SH-SY5Y (cell line): ENCODE data around the gene ZNF804A.

Source experiments
- GATA2 ChIP-seq: IDR thresholded peaks from 2 replicates; pipeline ENCODE4 v1.6.1; 2011; ENCODE audit warnings: mild to moderate bottlenecking, low read depth, low read length
- GATA3 ChIP-seq: IDR thresholded peaks from 2 replicates; pipeline ENCODE4 v1.6.1; 2011; ENCODE audit warnings: low read depth, mild to moderate bottlenecking, low read length, moderate library complexity

ZNF804A gene

GRCh38 chr2:184646177-184646576, 47.8 kb downstream of the ZNF804A start:
- TF ChIP-seq GATA3 (no peak), GATA2 (no peak)

DNA sequence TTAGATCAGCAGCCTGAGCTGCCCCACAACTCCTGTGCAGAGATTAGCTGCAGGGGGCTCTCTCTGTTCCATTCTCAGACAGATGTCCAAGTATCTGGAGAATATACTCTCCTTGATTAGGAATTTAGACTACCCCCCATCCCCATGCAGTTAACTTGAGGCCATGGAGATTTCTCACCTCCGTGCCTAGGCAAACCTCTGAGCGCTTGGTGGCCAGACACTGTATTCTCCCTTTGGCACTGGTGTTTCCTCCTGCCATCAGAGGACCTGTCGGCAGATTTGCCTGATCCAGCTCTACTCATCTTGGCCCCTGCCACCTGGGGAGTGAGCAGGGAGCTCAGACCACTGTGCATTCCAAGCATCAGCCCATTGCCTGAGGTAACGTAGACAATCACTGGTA, 48.3 kb downstream of the ZNF804A start:
- no peak for TF ChIP-seq GATA3

GRCh38 chr2:184654945-184655344, 56.6 kb downstream of the ZNF804A start:
- TF ChIP-seq GATA2 = no peak

- no peak for TF ChIP-seq GATA3
- TF ChIP-seq GATA2 = no peak
Measured at GRCh38 chr2:184677171-184677570, 78.8 kb downstream of the ZNF804A start.

- TF ChIP-seq GATA2 (no peak), GATA3 (no peak)
Measured at GRCh38 chr2:184679219-184680018, 81.1 kb downstream of the ZNF804A start.

DNA sequence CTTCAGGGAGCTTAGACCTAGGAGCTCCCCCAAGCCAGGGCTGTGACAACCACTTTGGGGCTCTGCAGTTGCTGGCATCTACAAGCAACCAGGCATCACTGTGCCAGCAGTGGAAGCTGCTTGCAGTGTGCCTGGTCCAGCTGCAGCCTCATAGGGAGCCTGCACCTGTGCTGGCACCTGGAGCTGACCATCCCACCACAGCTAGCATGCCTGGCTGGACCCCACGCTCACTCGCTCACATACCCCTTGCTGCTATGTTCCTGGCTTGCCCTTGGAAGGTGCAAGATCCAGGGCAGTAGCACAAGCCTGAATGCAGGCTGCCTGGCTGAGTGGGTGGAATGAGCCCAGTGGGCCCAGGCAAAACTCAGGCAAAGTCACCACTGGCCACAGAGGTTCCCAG, 82.5 kb downstream of the ZNF804A start:
- TF ChIP-seq GATA2 (no peak), GATA3 (no peak)

DNA sequence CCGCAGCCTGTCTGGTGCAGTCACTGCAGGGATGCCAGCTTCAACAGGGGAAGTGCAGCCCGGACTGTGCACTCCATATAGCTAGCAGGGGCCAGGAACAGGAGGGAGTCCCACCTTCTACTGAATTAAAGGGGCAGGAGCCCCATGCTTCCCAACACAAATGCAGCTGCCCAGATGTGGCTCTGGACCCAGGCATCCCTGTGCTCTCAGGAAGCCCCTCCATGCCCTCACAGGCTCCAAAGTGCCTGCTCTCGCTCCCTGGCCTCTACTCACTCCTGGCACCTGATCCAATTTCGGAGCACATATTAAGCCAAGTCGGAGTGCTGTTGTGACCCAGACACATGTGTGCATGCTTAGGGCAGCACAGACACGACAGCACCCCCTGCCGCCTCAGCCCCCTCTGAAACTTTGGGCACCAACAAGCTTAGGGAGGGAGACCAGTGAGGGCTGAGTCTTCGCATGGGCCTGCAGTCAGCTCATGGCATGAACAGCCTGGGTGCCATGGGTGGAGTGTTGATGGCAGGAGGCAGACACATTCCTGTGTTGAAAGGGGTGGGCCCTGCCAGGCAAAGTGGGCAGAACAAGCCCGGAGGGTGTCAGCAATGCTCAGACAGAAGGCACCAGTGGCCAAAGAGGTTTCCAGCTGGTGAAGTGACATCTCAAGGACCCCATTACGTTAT, 83.5 kb downstream of the ZNF804A start:
- TF ChIP-seq GATA2 (no peak), GATA3 (no peak)

DNA sequence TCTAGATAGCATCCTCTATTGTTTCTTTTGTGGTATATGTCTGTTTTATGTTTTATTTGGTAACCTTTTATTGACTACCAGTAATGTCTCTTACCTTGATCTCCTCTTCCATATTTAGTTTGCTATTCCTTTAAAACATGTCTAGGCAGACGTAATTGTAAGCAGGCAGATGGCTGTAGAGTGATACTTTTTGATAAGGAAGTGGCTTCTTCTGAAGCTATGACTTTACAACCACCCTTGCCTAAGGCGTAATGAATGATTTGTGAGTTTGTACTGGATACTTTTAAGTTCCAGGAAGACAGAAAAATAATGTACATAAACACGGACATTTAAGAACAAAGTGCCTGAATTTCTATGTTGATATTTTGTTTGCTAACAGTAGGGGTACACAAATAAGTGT, 85.6 kb downstream of the ZNF804A start:
- TF ChIP-seq GATA3 (no peak), GATA2 (no peak)

DNA sequence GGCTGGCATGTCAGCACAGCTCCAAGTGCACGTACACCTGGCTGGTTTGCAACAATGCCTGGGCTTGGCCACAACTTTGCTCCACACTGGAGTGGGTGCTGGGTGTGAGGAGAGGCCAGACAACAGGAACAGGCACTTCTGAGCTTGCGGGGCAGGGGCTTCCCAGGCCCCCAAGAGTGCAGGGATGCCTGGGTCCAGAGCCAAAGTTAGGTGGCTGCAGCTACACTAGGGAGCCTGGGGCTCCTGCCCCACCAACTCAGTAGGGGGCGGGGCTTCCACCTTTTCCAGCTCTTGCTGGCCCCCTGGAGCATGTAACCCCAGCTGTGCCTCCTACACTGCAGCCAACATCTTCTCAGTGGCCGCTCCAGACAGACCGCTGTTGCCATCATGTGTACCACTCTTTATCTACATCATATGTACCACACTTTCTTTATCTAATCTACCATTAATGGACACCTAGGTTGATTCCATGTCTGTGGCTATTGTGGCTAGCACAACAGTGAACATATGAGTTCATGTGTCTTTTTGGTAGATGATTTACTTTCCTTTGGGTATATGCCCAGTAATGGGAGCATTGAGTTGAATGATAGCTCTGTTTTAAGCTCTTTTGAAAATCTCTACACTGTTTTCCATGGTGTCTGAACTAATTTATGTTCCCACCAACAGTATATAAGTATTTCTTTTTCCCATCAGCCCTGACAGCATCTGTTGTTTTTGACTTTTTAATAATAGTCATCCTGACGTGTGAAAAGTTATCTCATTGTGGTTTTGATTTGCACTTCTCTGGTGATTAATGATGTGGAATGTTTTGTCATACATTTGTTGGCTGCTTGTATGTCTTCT, 87.9 kb downstream of the ZNF804A start:
- no peak for TF ChIP-seq GATA2
- no peak for TF ChIP-seq GATA3

- TF ChIP-seq GATA2 (no peak), GATA3 (no peak)
Measured at GRCh38 chr2:184689638-184690037, 91.3 kb downstream of the ZNF804A start.

DNA sequence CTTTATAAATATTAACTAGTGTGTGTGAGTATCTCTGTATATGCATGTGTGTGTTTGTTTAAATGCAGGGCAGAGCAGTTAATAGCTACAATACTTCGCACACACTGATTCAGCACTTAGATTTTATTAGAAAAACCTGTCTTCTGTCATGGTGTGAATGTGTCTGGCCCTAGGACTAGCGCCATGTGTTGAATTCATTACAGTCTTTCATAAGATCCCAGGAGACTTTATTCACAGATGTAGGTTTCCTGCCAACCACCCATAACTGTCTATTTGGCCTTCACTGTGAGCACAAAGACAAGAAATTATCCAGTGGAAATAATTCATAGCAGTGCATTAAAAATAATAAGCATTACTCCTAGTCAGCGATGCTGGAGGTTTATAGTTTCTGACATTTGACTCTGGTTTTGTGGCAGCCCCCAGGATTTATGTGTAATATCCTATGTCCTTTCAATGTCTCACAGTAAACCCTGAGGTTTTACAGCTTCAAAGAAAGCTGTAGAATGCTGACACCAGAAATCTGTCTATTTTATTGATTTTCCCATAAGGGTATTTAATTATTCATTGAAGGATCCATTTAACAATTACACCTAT, 93.9 kb downstream of the ZNF804A start:
- TF ChIP-seq GATA3 (no peak), GATA2 (no peak)

DNA sequence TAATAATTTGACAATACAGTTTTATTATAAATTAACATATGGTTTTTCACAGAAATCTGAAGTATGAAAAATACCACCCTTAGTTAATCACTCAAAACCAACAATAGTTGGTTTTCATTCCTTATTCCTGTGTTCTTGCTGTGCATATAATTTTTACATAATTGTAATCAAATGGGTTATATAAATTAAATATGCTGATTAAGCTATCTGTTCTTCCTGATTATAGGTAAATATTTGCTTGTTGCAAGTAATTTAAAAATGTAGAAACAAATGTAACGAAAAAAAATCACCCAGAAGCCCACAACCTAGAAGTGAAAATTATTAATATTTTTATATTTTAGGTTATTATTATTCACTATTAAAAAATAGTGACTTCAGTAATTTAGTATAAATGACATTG, 98.3 kb downstream of the ZNF804A start:
- TF ChIP-seq GATA2 = no peak
- no peak for TF ChIP-seq GATA3

DNA sequence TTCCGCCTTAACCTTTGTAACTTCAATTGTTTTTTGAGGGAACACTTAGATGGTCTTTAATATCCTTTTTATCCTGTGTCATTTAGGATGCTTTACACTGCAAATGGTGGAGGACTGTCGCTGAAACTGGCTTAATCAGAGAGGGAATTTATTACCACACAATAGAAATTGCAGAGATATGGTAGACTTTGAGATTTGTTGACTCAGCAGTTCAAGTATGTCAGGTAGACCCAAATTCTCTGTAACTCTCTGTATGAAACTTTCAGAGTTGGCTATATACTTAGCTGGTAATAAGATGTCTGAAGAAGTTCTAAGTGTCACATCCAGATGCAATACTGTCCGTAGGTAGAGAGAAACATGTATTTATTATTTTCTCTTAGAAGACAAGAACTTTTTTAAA, 100.1 kb downstream of the ZNF804A start:
- TF ChIP-seq GATA3 (no peak), GATA2 (no peak)

GRCh38 chr2:184721881-184722280, 123.6 kb downstream of the ZNF804A start:
- TF ChIP-seq GATA2 = no peak
- TF ChIP-seq GATA3 = no peak
